HG03378 (cell line): ENCODE results near the gene TMEM52.

Experiments used
- ATAC-seq: cut with Tn5 transposase; IDR thresholded peaks from one replicate; pipeline ENCODE4 v1.9.1; 2021; ENCODE audit warnings: mild to moderate bottlenecking, moderate library complexity; ENCODE audit not compliant: unreplicated experiment

TMEM52 gene

DNA sequence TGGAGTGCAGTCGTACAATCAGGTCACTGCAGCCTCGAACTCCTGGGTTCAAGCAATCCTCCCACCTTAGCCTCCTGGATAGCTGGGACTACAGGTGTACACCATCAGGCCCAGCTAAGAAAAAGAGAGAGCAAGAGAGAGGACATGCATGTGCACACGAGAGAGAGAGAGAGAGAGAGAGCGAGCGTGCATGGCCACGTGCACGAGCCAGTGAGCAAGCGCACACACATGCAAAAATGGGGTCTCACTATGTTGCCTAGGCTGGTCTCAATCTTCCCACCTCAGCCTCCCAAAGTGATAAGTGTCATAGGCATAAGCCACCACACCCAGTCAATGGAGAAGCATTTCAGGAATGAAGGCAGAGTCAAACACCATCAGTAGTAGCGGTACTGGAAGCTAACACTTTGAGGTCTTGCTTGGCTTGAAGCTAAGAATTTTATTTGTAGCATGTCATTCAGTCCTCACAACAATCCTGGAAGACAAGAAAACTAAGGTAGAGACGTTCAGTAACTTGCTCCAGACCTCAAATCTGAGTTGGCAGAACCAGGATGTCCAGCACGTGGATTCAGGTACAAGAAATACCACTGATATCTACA lies 42.6 kb downstream of the TMEM52 start:
- no peak for ATAC-seq

- ATAC-seq: no peak
These were observed 43.1 kb downstream of the TMEM52 start for GRCh38 chr1:1875932-1876331.

DNA sequence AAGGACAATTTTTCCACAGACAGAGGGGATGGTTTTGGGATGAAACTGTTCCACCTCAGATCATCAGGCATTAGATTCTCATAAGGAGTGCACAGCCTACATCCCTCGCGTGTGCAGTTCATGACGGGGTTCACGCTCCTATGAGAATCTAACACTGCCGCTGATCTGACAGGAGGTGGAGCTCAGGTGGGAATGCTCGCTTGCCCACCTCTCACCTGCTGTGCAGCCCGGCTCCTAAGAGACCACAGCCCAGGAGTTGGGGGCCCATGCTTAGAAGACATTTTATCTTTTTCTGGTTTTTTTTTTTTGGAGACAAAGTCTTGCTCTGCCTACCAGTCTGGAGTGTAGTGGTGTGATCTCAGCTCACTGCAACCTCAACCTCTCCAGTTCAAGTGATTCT lies 44.2 kb downstream of the TMEM52 start:
- no peak for ATAC-seq

GRCh38 chr1:1873186-1873585 lies 45.9 kb downstream of the TMEM52 start:
- no peak for ATAC-seq

DNA sequence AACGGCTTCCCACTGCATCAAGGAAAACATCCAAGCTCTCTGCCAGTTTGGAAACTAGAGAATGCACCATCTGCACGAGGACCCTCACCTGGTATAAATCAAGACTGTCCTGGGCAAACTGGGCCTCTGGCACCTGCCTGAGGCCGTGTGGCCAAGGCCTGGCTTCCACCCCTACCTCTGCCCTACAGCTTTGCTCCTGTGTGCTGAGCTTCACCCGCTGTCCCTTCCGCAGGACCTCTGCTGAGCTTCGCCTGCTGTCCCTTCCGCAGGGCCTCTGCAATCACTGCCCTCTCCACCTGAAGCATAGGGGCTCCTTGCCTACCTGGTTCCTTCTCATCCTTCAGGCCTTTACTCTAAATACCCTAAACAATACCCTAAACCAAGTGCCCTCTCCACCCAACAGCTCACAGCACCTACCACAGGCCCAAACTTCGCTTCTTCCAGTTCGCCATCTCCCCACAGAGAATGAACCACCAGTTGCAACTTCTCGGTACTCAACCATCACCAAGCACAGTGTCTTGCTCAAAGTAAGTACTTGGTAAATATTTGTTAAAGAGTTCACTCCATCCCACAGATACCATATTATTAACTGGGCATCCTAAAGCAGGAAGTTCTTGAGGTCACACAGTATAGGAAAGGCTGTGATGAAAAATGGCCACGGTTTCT lies 46.6 kb downstream of the TMEM52 start:
- ATAC-seq: no peak

DNA sequence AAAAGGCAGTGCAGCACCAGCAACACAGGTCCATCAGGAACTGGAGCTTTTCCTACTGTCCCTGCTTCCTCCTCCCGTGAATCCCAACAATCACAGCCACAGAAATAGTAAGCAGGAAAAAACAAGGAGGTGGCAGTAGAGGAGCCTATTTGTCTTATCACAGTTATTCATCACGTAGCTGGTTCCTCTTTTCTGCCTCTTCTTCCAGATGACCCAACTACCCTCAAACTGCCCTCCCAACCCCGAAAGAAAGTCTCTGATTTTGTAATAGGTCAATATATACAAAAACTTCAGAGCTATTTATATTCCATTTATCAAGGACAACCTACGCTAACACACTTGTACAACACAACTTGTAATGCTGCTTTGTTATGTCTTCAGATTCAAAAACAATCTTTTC lies 49.6 kb downstream of the TMEM52 start:
- no peak for ATAC-seq
